GM19328 (cell line): ENCODE measurements around the gene GNB5.
"Not testable (repeated sequence)": the region's sequence is repeated elsewhere in the genome, so short reads cannot be mapped to it uniquely, and the experiment has no call there.

Experiments
- ATAC-seq: cut with Tn5 transposase; IDR thresholded peaks from one replicate; pipeline ENCODE4 v1.9.1; 2021; ENCODE audit warnings: mild to moderate bottlenecking, moderate library complexity; ENCODE audit not compliant: unreplicated experiment

Gene GNB5

DNA sequence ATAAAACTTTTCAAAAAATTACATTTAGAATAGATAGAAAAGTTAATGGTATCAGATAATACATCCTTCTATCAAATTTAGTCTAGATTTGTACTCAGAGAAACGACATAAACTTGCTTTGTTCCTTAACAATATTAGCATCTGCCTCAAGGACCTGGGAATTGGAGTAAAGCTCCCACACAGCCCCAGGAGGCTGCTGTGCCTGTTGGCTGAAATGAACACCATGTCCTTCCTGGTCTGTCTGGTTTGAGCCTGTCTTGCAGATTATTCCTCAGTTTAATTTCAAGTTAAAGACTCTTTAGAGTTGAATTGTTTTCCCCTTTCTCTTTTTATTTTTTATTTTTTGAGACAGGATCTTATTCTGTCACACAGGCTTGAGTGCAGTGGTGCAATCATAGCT, 19.4 kb downstream of the GNB5 start:
- ATAC-seq: no peak

DNA sequence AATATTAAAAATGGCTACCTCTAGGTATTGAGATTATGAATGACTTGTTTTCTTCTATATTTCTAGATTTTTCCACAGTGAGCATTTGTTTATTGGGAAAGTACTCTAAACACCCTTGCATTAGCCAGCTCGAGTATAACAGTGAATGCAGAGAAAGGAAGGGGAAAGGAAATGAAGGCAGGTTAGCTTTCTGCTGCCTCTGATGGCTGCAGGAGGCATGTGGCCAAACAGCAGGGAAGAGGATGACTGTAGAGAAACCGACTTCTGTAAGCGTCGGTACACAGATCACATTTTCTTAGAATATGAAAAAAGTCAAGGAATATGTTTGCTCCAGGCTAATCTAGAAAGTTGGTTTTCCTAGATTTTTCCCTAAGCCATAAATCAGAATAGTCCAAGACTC, 19.8 kb downstream of the GNB5 start:
- ATAC-seq: no peak

DNA sequence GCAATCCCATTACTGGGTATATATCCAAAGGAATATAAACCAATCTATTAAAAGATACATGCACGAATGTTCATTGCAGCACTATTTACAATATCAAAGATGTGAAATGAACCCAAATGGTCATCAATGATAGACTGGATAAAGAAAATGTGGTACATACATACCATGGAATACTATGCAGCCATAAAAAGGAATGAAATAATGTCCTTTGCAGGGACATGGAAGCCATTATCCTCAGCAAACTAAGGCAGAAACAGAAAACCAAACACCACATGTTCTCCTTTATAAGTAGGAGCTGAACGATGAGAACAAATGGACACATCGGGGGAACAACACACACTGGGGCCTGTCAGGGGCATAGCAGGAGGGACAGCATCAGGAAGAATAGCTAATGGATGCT, 21.0 kb downstream of the GNB5 start:
- ATAC-seq: not testable (repeated sequence)

DNA sequence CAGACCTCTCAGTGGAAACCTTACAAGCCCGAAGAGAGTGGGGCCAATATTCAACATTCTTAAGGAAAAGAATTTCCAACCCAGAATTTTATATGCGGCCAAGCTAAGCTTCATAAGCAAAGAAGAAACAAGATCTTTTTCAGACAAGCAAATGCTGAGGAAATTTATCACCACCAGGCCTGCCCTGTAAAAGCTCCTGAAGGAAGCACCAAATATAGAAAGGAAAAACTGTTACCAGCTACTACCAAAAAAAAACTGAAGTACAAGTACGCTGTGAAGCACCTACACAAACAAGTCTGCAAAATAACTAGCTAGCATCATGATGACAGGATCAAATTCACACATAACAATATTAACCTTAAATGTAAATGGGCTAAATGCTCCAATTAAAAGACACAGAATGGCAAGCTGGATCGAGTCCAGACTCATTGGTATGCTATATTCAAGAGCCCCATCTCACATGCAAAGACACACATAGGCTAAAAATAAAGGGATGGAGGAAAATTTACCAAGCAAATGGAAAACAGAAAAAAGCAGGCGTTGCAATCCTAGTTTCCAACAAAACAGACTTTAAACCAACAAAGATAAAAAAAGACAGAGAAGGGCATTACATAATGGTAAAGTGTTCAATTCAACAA, 25.6 kb downstream of the GNB5 start:
- ATAC-seq: not testable (repeated sequence)

DNA sequence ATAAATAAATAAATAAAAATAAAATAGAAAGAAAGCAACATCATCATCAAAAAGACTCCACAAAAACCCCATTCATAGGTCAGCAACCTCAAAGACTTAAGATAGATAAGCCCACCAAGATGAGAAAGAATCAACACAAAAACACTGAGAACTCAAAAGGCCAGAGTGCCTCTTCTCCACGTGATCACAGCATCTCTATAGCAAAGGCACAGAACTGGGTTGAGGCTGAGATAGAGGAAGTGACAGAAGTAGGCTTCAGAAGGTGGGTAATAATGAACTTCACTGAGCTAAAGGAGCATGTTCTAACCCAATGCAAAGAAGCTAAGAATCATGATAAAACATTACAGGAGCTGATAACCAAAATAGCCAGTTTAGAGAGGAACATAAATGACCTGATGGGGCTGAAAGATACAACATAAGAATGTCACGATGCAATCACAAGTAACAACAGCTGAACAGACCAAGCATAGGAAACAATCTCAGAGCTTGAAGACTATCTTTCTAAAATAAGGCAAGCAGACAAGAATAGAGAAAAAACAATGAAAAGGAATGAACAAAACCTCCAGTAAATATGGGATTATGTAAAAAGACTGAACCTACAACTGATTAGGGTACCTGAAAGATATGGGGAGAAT, 26.4 kb downstream of the GNB5 start:
- no peak for ATAC-seq

DNA sequence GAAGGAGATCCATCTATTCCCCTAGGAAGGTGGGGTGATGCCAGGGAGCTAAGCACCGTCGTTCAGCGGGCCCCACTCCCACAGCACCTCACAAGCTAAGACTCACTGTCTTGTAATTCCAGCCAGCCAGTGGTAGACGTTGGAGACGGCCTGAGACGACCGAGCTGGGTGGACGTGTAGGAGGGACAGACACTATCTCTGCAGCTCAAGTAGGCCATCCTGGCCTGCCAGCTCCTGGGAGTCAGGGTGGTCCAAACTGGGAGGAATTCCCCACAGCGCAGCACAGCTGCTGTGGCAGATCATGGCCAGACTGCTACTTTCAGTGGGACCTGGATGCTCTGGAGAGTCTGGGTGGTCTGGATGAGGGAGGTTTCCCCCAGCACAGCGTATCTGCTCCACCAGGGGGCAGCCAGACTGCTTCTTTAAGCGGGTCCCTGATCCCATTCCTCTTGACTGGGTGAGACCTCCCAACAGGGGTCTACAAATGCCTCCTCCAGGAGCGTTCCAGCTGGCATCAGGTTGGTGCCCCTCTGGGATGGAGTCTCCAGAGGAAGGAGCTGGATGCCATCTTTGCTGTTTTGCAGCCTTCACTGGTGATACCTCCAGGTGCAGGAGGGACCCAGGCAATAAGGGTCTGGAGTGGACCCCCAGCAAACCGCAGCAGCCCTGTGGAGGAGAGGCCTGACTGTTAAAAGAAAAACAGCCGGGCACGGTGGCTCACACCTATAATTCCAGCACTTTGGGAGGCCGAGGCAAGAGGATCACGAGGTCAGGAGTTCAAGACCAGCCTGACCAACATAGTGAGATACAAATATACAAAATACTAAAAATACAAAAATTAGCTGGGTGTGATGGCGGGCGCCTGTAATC, 27.6 kb downstream of the GNB5 start:
- ATAC-seq: no peak

DNA sequence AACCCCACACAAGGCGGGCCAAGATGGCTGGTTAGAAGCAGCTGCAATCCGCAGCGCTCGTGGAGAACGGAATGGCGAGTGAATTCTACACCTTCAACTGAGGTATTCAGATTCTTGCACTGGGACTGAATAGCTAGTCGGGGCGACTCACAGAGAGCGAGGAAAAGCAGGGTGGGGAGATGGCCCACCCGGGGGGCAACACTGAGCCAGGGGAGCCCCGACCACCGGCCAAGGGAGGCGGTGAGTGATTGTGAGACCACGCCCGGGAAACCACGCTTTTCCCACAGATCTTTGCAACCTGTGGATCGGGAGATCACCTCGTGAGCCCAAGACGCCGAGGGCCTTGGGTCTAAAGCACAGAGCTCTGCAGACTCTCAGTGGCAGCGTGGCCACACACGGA, 28.3 kb downstream of the GNB5 start:
- no peak for ATAC-seq

DNA sequence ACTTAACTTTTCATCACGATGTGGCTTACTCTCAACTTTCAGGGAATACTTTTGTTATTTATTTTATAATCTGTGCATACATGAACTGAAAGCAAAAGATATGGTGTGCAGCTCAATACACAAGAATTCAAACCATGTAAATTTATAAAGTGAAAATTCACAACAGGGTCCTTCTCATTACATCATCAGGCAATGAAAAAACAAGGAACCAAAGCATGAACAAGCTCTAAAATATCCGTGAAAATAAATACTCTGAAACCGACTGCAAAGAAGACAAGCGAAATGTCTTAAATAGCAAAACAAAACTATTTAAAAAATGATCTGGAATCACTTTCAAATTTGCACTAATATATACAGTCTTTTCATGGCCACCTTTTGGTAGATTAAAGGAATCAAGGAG, 28.9 kb downstream of the GNB5 start:
- no peak for ATAC-seq

DNA sequence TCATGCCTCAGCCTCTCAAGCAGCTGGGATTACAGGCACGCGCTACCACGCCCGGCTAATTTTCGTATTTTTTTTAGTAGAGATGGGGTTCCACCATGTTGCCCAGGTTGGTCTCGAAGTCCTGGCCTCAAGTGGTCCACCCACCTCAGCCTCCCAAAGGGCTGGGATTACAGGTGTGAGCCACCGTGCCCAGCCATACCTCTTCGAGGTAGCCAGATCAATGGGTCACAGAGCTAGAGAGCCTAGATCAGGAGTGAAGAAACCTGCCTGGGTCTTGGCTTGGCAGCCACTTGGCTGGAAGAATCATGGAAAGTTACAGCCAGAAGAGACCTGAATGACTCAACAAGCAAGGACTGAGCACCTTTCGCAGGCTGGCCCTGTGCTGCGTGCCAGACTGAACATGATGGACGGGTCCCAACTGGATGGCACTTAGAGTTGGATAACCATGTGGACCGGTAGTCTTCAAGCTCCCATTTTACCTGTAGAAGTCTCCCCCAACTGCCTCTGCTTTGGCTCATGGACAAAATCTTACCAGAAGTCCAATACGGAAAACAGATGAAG, 29.7 kb downstream of the GNB5 start:
- ATAC-seq: no peak

DNA sequence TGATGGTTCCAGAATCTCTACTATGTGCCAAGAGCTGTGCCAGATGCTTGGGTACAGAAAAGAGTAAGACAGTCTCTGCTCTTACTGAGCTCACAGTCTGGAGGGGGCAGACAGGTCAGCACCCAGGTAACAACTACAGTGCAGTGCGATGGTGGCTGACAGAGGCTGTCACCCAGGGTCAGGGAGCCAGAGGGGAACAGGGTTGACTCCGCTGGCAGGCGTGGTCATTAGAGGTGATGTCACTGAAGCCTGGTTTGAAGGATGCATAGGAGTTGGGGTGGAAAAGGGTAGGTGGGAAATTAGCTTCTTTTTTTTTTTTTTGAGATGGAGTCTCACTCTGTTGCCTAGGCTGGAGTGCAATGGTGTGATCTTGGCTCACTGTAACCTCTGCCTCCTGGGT, 31.5 kb downstream of the GNB5 start:
- no peak for ATAC-seq

DNA sequence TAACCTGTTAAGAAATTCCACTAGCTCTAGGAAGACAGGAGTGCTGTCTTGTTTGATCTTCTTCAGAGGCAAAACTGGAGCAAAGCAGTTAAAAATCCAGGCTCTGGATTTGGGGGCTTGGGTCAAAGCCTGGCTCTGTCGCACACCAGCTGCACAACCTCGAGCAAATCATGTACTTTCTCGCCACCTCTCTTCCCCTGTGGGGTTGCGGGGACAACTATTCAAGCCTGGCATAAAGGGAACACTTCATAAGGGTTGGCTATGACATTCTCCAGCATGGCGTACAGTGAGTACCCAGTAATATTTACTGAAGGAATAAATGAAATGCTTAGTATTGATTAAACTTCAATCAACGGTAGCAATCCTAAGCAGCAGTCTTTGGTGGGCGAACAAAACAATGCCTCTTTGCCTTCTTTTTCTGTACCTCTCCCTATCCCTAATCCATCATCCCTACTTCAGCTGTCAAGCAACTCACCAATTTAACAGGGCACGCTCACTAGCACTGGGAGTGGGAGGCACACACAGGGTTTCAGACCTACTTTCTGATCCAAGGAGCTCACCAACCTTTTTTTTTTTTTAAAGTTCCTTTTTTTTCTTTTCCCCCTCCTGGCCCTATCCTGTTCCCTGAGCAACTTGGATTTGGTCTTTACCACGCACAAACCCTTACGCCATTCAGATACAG, 33.0 kb downstream of the GNB5 start:
- no peak for ATAC-seq

DNA sequence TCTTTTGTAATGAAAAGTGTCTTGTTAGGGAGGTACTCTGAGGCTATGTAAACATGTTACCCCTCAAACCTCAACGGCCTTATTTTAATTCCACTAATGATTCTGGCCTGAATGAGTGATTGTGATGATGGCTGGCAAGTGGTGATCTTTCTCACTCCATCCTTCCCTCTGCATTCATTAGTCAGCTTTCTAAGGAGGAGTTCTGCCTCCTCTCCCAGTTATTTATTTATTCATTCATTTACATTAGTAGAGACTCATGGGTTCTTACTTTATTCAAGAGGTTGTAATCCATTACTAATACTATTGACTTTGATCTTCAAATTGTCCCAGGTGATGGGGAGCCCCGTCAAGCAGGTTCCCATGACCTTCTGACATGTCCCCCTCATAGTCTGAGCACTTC, 35.3 kb downstream of the GNB5 start:
- ATAC-seq: no peak

DNA sequence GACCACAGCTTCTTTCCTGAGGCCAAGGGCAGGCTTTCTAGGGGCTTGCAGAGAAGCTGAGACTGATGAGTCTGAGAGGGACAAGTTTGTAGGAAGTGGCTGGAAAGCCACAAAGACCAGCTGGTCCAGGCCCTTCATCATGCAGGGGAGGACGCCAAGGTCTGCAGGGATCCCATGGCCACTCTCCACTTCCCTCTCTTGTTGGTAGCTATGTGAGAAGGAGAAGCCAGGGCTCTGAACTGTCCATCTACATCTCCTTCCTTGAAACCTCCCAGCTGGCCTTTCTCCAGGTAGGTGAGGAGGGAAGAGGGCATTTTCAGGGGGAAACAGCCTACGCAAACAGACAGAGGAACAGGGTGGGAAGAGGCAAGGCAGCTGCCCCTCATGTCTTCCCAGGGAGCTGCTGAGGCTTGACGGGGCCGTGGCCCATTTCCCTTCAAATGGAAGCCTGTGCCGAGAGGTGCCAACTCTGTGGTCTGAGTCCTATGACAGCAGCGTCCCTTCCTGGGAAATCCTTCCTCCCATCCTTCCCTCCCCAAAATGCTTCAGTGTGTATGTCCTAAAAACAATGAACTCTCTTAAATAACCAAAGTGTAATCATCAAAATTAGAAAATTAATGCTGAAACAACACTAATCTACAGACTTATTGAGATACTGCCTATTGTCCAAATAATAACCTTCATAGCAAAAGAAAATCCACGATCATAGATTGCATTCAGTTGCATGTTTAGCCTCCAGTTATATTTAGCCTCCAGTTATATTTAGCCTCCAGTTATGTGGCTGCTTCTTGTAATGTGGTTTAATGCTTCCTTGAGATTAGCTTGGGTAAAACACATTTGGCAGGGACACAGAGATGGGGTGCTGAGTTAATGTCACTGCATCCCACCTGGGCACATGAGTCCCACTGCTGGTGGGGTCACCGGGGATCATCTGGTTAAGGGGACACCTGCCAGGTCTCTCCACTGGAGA, 36.0 kb downstream of the GNB5 start:
- no peak for ATAC-seq

DNA sequence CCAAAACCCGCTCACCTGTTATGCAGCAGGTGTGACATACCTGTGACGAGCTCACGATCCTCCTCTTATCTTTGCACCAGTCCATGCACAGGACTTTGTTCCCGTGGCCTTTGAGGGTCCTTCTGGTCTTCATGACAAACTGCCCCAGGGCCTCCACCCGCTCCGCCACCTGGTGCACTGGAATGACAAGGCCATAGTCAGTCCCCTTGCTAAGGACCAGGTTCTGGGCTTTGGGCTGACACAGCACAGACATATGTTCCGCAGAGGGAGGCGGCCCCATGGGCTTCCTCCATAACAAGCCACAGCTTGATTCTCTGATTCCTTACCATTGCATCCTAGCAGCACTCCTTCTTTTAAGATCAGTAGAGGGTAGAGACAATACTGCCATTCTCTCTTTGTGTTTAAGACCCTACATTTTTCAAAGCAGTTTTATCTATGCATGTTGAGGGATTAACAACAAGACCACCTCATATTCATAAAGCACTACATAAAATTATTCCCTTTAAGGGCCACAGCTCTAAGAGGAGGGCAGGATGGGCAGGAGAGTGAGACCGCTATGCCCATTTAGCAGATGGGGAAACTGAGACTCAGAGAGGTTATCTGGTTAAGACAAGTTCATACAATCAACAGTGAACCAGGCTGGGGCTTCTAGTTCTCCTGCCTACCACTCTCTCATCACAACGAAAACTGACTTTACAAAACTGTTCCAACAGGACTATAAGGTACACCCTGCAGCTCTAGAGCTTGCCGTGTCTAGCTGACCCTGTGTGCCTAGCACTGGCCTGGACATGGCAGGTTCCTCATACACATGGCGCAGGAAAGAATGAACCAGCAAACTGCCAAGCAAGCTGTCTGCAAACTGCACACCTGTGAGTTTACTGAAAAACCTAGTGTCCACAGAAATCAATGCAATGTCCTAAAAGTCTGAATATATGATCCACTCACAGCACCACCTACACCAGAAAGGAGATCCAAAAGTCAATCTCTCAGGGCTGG, 37.0 kb downstream of the GNB5 start:
- ATAC-seq: no peak

DNA sequence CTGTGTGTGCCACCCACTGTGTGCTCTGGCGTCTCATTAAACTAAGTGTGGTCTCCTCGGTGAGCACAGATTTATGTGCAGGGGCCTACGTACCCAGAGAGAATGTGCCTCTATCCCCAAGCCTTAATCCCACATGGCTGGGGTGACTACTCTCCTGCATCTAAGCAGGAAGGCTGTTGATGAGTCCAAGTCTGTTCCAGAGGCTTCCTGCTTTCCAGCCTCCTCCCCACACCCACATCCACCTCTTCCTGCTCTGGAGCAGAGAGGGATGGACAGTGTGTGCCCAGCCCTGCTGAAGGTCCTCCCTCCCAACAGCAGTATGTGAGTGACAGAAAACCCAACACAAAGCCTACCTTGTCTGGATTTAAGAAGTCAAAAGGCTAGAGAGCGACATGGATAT, 39.8 kb downstream of the GNB5 start:
- ATAC-seq: no peak

DNA sequence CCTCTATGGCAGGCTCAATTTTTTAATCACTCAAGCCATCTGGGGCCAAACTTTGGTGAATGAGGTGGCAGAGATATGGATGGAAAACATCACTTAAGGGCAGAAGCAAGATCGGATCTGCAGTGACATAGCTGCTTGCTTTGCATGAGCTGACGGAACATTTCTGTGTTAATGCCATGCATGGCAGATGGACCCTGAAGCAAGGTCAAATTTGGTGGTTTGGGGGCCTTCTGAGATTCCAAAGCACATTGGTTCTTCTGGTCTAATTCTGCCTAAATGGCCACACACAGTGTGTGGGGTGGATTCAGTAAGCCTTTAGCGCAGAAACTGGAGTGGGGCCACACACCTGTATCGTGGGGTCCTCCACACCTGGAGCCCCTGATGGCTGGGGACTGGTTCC, 40.3 kb downstream of the GNB5 start:
- no peak for ATAC-seq

DNA sequence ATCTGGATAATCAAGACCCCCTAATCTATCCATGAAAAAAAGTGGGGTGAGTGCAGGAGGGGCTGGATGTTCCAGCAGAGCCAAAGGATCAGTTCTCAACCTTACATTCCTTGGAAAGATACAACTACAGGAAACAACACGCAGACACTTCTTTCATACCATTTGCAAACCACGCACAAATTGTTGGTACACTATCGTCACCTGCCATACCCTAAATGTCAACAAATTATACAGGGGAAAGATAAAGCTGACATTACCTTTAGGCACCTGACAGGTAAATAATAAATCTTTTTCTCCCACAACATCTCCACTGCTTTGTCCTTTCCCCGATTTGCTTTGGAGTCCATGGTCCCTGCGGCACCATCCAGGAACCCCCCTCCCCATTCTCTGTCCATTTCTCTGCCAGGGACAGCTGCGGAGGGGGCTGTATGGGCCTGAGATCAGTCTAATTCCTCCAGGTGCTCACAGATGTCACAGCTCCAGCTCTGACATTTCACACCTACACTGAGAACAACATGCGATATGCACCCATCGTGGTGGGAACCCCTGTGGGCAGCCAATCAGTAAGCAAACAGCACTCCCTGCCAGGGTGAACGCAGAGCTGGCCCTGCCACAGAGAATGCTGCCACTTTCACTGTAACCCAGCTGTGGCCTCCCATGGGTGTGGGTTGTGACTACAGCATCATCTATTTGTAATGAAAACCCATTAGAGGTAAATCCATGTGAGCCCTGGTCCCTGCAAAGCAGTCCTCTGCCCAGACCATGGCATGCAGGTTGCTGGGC, 41.0 kb downstream of the GNB5 start:
- no peak for ATAC-seq

DNA sequence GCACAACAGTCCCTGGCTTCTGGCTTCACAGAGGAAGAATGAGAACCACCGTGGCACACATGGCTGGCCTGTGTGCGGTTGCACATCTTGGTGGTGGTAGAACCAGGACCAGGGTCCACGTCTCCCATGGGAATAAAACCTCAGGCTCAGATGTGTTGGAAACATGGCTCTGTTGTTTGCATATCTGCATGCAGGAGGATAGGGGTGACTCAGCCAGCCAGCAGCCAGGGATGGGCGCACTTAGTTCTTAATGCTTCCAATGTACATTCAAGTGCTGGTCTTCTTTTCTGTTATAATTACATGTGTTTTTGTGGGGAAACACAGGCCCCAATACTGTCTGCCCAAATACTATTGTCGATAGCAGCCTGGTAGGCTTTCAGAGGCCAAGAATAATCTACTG, 42.8 kb downstream of the GNB5 start:
- no peak for ATAC-seq
